MCF 10A (cell line): ENCODE measurements around the gene TMEM161A. TPM values are rescaled to one million over a fixed set of nuclear protein-coding genes. Genes with fewer than 3 reads are reported as not detected.
"Not testable (repeated sequence)": the region's sequence is repeated elsewhere in the genome, so short reads cannot be mapped to it uniquely, and the experiment has no call there.

Source experiments
- BruUV-seq: library from RNA; stranded (reverse); fragments of 400-500 nt; replicated peaks from 2 replicates; lab custom pipeline; 2021; lab: Mats Ljungman, UMichigan
- CTCF ChIA-PET: fragments of 300-600 bp; sonication (Branson Sonifier 250); formaldehyde crosslinking; extraction: SDS; loops from one replicate; lab custom pipeline; 2021; ENCODE audit warnings: antibody characterized with exemption, inconsistent platforms; lab: Yijun Ruan, JAX
- POLR2A ChIA-PET: fragments of 300-600, 350-650 bp; sonication (Branson Sonifier 250); formaldehyde crosslinking; extraction: SDS; loops from one replicate; lab custom pipeline; 2020; ENCODE audit warnings: antibody characterized with exemption, inconsistent platforms; lab: Yijun Ruan, JAX
- DNase-seq: peaks from one replicate; pipeline ENCODE4 v3.0.0-alpha.2; 2018; ENCODE audit not compliant: unreplicated experiment
- H3K27ac Mint-ChIP-seq: one replicate; pipeline ENCODE4 v1.8.0; 2022; ENCODE audit warnings: mild to moderate bottlenecking, low read depth, mixed read lengths; ENCODE audit not compliant: unreplicated experiment
- H3K27me3 Mint-ChIP-seq: one replicate; pipeline ENCODE4 v1.8.0; 2022; ENCODE audit warnings: mixed read lengths; ENCODE audit not compliant: insufficient read depth, unreplicated experiment
- H3K36me3 Mint-ChIP-seq: one replicate; pipeline ENCODE4 v1.8.0; 2022; ENCODE audit warnings: mild to moderate bottlenecking, moderate library complexity, mixed read lengths; ENCODE audit not compliant: insufficient read depth, unreplicated experiment
- H3K4me1 Mint-ChIP-seq: one replicate; pipeline ENCODE4 v1.8.0; 2022; ENCODE audit warnings: mixed read lengths; ENCODE audit not compliant: insufficient read depth, unreplicated experiment
- H3K4me3 Mint-ChIP-seq: one replicate; pipeline ENCODE4 v1.8.0; 2022; ENCODE audit warnings: mild to moderate bottlenecking, moderate library complexity, mixed read lengths; ENCODE audit not compliant: unreplicated experiment
- H3K9me3 Mint-ChIP-seq: one replicate; pipeline ENCODE4 v1.8.0; 2022; ENCODE audit warnings: mixed read lengths; ENCODE audit not compliant: unreplicated experiment
- CTCF ChIP-seq: fragments of 200-600 bp; IDR thresholded peaks from one replicate; pipeline ENCODE4 v1.8.0; 2022; ENCODE audit warnings: antibody characterized with exemption, mild to moderate bottlenecking; ENCODE audit not compliant: unreplicated experiment
- intact Hi-C: fragments of 100-400 bp; cut with micrococcal nuclease; formaldehyde crosslinking; loops from 2 replicates; pipeline ENCODE4 v1.14.1; 2022
- total RNA-seq: library from RNA; stranded (reverse); gene quantifications from 2 replicates; pipeline ENCODE4 v1.2.3, GENCODE V29; 2022

Gene TMEM161A
- total RNA-seq, 1 experiment from 2014 or later: 34.8 TPM

- POLR2A ChIA-PET: no interaction called here
- no peaks in the 10 kb centered on the region for H3K27me3 Mint-ChIP-seq
- no peak overlapping the region for H3K27ac Mint-ChIP-seq
- no TSS peak for BruUV-seq
- no peak overlapping the region for H3K4me3 Mint-ChIP-seq
- no peak for TF ChIP-seq CTCF
- no peaks in the 10 kb centered on the region for H3K4me1 Mint-ChIP-seq
- CTCF ChIA-PET: no interaction called here
- intact Hi-C loops: no loop called here
- H3K9me3 Mint-ChIP-seq: no peaks in the 10 kb centered on the region
- H3K36me3 Mint-ChIP-seq: peaks cover 6% of the 10 kb centered on the region
- no peak for DNase-seq
Observed at GRCh38 chr19:19106056-19106551, 32.2 kb downstream of the TMEM161A start.

- DNase-seq: no peak
- H3K4me1 Mint-ChIP-seq: no peaks in the 10 kb centered on the region
- H3K27me3 Mint-ChIP-seq: no peaks in the 10 kb centered on the region
- no peak overlapping the region for H3K27ac Mint-ChIP-seq
- BruUV-seq: no TSS peak
- H3K9me3 Mint-ChIP-seq: no peaks in the 10 kb centered on the region
- intact Hi-C loops: no loop called here
- ChIA-PET POLR2A (no interaction called here), CTCF (no interaction called here)
- TF ChIP-seq CTCF: no peak
- H3K36me3 Mint-ChIP-seq: peaks cover 6% of the 10 kb centered on the region
- H3K4me3 Mint-ChIP-seq: no peak overlapping the region
Observed at GRCh38 chr19:19105365-19106055, 32.8 kb downstream of the TMEM161A start.

- Mint-ChIP-seq H3K27me3 (no peaks in the 10 kb centered on the region), H3K36me3 (peaks cover 6% of the 10 kb centered on the region), H3K4me3 (no peak overlapping the region), H3K4me1 (no peaks in the 10 kb centered on the region), H3K27ac (no peak overlapping the region), H3K9me3 (no peaks in the 10 kb centered on the region)
- TF ChIP-seq CTCF: no peak
- POLR2A ChIA-PET: no interaction called here
- CTCF ChIA-PET: no interaction called here
- no TSS peak for BruUV-seq
- intact Hi-C loops: no loop called here
- DNase-seq: no peak
Observed at GRCh38 chr19:19103167-19103566, 35.1 kb downstream of the TMEM161A start.

GRCh38 chr19:19102566-19102965 is 35.7 kb downstream of the TMEM161A start:
- H3K27me3 Mint-ChIP-seq, H3K9me3 Mint-ChIP-seq, H3K4me1 Mint-ChIP-seq, H3K36me3 Mint-ChIP-seq, DNase-seq, intact Hi-C loops, BruUV-seq, H3K4me3 Mint-ChIP-seq, H3K27ac Mint-ChIP-seq, CTCF ChIA-PET: not testable (repeated sequence)
- POLR2A ChIA-PET: interaction anchor here (0.7 kb wide), 1 partner anchor 431 kb away, joined by 3 read pairs; no protein-coding TSS in a partner anchor
